ENCODE results near the gene SIMC1.

GRCh38 chr5:176382721-176383120 is 144.5 kb downstream of the SIMC1 start:
- TF ChIP-seq POLR2A (IDR thresholded peaks at IDR 0.05; ENCODE audit: low read depth, low read length) (no peak), SMC3 (IDR thresholded peaks at IDR 0.05; ENCODE audit: low read depth, low read length) (no peak), USF2 (IDR thresholded peaks at IDR 0.05; ENCODE audit: low read depth, low read length) (no peak), RFX5 (IDR thresholded peaks at IDR 0.05; ENCODE audit: low read depth, low read length) (no peak)
- TF ChIP-seq, protein P1, sequence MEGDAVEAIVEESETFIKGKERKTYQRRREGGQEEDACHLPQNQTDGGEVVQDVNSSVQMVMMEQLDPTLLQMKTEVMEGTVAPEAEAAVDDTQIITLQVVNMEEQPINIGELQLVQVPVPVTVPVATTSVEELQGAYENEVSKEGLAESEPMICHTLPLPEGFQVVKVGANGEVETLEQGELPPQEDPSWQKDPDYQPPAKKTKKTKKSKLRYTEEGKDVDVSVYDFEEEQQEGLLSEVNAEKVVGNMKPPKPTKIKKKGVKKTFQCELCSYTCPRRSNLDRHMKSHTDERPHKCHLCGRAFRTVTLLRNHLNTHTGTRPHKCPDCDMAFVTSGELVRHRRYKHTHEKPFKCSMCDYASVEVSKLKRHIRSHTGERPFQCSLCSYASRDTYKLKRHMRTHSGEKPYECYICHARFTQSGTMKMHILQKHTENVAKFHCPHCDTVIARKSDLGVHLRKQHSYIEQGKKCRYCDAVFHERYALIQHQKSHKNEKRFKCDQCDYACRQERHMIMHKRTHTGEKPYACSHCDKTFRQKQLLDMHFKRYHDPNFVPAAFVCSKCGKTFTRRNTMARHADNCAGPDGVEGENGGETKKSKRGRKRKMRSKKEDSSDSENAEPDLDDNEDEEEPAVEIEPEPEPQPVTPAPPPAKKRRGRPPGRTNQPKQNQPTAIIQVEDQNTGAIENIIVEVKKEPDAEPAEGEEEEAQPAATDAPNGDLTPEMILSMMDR (conservative IDR thresholded peaks at IDR 0.05; ENCODE audit: low read depth, low read length): no peak

Measured in IMR-90 (cell line).